Measurements from ENCODE around the gene ZNF140.
A peak's percentile ranks its signal among the peaks of the same experiment; 100 is the strongest.

The ZNF140 gene

GRCh38 chr12:133124674-133125073 is 44.0 kb downstream of the ZNF140 start:
- no peak for DNase-seq (ENCODE audit: low read depth, low spot score)
- in situ Hi-C loops (cut with HindIII; ENCODE audit: low sequenced_read_pairs): no loop called here

GRCh38 chr12:133129368-133130037 is 48.8 kb downstream of the ZNF140 start:
- in situ Hi-C loops (cut with HindIII; ENCODE audit: low sequenced_read_pairs): no loop called here
- H3K4me3 ChIP-seq (ENCODE audit: low read depth, low read length): peak overlapping the region; percentile 92
- TF ChIP-seq CTCF (IDR thresholded peaks at IDR 0.05; ENCODE audit: low read depth, low read length): no peak
- no peak for DNase-seq (ENCODE audit: low read depth, low spot score)

More at GRCh38 chr12:133124674-133125073, 44.0 kb downstream of the ZNF140 start:
- no peak overlapping the region for H3K4me3 ChIP-seq (ENCODE audit: low read depth, low read length)
- no peak for TF ChIP-seq CTCF (IDR thresholded peaks at IDR 0.05; ENCODE audit: low read depth, low read length)

GRCh38 chr12:133130038-133130807 is 49.5 kb downstream of the ZNF140 start, which contains the start of the genes ZNF10 and ZNF891:
Gene ZNF10 (plus strand): TSS chr12:133130627. CDS start chr12:133144493, 13,866 bp downstream.
Gene ZNF891 (minus strand): TSS chr12:133130274. CDS start chr12:133121918, 8,356 bp downstream.
- in situ Hi-C loops (cut with HindIII; ENCODE audit: low sequenced_read_pairs): no loop called here

GRCh38 chr12:133130808-133131128 is 50.0 kb downstream of the ZNF140 start:
- DNase-seq (ENCODE audit: low read depth, low spot score): no peak
- peak overlapping the region; percentile 92 for H3K4me3 ChIP-seq (ENCODE audit: low read depth, low read length)
- in situ Hi-C loops (cut with HindIII; ENCODE audit: low sequenced_read_pairs): no loop called here
- no peak for TF ChIP-seq CTCF (IDR thresholded peaks at IDR 0.05; ENCODE audit: low read depth, low read length)

More at GRCh38 chr12:133130038-133130807, 49.5 kb downstream of the ZNF140 start, which contains the start of the genes ZNF10 and ZNF891:
- DNase-seq (ENCODE audit: low read depth, low spot score): peak; percentile 98
- peak within 1 kb of the TSS; percentile 92 for H3K4me3 ChIP-seq (ENCODE audit: low read depth, low read length)
- no peak for TF ChIP-seq CTCF (IDR thresholded peaks at IDR 0.05; ENCODE audit: low read depth, low read length)

- in situ Hi-C loops (cut with HindIII; ENCODE audit: low sequenced_read_pairs): no loop called here
- TF ChIP-seq CTCF (IDR thresholded peaks at IDR 0.05; ENCODE audit: low read depth, low read length): no peak
- no peak for DNase-seq (ENCODE audit: low read depth, low spot score)
- H3K4me3 ChIP-seq (ENCODE audit: low read depth, low read length): no peak overlapping the region
Observed at GRCh38 chr12:133135747-133136146, 55.0 kb downstream of the ZNF140 start.

GRCh38 chr12:133145981-133146380 is 65.3 kb downstream of the ZNF140 start:
- no peak overlapping the region for H3K4me3 ChIP-seq (ENCODE audit: low read depth, low read length)
- in situ Hi-C loops (cut with HindIII; ENCODE audit: low sequenced_read_pairs): no loop called here
- no peak for TF ChIP-seq CTCF (IDR thresholded peaks at IDR 0.05; ENCODE audit: low read depth, low read length)
- no peak for DNase-seq (ENCODE audit: low read depth, low spot score)

All from astrocyte of the spinal cord (primary cell).